Thyroid gland (tissue), 4 donors: ENCODE measurements around the gene MRPL52.

Source experiments
- CTCF ChIP-seq, 6 experiments: fragments of 200-600 bp in 3 of 6; fragments of 450-650 bp in 3 of 6; sonication (generic) in 3 of 6; IDR thresholded peaks; one replicate each; pipeline ENCODE4 v1.5.1; 2016 to 2019; ENCODE audit warnings: antibody characterized with exemption in 6 of 6, mild to moderate bottlenecking in 2 of 6, inconsistent platforms in 1 of 6, moderate library complexity in 1 of 6
- POLR2A ChIP-seq, 2 donors: fragments of 450-650 bp; IDR thresholded peaks; one replicate each; pipeline ENCODE4 v1.6.1; 2017; ENCODE audit warnings: antibody characterized with exemption in 2 of 2, mild to moderate bottlenecking in 2 of 2, moderate library complexity in 1 of 2

GRCh38 chr14:22877000-22877501 lies 47.4 kb downstream of the MRPL52 start:
- TF ChIP-seq CTCF (IDR thresholded peaks at IDR 0.05) (no peak), POLR2A (IDR thresholded peaks at IDR 0.05) (no peak)
